Kidney tubule cell (primary cell): Measurements from ENCODE around the gene VPS37B.

Experiments used
- DNase-seq: peaks from one replicate; pipeline ENCODE4 v3.0.0-alpha.2; 2018; ENCODE audit warnings: low spot score

The VPS37B gene

DNA sequence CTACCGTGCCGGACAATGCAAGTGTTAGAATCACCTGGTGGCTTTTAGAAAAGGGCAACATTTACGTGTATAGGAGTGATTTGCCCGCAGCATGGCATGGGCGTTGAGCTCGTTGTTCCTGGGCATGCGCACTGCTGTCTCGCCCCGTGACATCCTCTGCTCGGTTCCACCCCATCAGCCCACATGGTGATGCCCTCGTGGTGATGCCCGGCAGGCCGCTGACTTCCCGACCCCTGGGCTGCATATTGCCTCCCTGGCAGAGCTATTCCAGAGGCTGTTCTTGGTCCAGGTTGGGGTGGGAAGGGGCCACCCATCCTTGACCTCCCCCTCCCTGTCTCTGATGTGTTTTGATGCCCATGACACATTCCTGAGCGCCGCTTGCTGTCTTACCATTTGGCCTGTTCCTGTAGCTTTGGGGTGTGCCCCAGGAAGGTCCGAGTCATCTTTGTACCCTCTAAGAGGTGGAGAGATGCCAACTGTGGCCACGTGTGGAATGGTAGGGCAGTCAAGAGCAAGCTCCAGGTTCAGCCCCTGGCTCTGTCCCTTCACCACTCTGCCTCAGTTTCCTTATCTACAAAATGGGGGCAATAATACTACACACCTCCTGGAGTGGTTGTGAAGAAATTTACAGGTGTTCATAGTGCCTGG lies 55.9 kb downstream of the VPS37B start:
- peak; percentile 58 for DNase-seq

DNA sequence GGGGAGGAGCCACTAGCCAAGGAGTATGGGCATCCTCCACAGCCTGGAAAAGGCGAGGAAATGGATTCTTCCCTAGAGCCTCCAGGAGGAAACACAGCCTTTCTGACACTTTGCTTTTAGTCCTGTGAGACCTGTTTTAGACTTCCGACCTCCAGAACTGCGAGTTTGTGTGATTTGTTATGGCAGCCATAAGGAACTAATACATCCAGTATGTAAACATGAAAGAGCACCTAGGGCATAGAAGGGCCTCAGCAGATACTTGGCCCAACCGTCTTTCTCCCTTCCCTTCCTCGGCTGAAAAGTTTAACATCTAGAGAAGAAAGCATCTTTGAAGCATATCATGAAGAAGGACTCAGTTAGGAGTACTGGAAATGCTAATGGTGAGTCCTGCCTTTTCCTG lies 57.1 kb downstream of the VPS37B start:
- no peak for DNase-seq

DNA sequence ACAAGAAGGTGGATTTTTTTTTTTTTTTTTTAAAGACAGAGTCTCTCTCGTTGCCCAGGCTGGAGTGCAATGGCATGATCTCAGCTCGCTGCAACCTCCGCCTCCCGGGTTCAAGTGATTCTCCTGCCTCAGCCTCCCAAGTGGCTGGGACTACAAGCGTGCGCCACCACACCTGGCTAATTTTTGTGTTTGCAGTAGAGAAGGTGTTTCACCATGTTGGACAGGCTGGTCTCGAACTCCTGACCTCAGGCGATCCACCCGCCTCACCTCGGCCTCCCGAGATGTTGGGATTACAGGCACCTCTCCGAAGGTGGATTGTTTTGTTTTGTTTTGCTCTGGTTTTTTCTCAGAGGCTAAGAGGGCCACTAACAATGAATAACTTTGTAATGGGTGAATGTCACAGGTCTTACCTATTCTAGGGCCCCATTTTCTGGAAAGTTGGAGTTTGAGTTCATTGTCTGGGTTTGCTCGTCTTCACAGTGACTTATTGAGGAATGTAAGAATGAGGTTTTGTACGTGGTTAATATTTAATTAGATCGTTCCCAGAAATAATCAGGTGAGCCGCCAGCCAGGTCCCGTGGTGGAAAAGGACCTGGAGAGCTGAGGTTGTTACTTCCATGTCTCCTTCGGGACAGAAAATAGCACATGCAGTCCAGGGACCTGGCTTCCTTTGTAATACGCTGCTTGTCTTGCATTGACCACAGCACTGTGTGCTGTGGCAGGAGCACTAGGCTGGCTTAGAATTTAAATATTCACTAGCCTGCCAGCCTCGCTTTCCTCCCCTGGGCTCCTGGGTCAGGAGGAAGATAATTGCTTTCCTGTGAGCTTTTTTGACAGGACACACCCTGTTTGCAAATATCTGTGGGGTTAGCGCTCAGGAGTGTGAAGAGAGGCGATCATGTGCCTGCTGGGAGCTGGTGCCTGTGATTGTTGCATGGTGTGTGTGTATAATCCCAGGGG lies 58.3 kb downstream of the VPS37B start:
- peak; percentile 94 for DNase-seq

DNA sequence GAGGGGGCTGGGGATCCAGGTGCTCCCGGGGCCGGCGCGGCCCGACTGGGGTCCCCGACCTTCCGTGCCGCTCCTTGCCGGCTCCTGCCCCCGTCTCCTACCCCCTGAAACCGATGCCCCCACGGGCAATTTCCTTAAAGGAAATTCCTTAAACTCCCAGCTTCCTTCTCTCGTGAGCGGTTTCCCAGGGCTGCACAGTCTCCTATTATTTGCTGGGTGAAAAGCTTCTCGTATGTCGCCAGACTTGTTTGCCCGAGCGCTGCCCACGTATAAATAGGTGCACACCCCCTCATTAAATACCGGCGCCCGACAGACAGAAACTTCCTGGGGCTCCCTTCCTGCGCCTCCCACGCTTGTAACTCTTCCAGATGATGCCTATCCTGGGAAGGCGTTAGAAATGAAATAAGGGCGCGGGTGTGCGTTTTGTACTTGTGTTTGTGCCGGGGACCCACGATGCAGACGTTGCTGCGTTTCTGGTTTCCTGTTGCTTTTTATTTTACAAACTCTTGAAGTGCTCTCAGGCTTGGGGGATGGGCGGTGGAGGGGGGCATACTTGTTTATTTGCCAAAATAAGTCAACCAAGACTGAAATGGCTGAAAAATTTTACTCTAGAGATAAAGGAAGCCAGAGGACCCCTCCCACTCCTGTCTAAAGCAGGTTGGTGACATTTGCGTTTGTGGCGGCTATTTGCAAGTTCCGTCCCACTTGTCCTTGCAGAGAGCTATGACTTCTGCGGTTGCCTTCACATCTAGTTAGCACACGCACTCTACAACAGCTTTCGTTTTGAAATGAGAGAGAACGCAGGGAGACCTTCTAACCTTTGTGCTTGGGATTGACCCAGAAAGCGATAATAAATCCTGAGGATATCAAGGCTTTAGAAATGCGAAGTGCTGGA lies 59.6 kb downstream of the VPS37B start:
- DNase-seq, result peak; percentile 67

DNA sequence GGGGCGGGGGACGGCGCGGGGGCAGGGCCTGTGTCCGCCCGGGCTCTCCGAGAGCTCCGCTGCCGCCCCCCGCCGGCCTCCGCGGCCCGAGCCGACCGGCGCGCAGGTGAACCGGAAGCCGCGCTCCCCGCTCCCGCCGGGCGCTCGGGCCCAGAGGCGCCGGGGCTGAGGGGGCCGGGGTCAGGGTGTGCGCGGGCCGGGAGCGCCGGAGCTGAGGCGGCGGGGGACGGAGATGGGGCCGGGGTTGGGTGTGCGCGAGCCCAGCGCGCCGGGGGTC lies 60.2 kb downstream of the VPS37B start:
- DNase-seq, result peak; percentile 42

DNA sequence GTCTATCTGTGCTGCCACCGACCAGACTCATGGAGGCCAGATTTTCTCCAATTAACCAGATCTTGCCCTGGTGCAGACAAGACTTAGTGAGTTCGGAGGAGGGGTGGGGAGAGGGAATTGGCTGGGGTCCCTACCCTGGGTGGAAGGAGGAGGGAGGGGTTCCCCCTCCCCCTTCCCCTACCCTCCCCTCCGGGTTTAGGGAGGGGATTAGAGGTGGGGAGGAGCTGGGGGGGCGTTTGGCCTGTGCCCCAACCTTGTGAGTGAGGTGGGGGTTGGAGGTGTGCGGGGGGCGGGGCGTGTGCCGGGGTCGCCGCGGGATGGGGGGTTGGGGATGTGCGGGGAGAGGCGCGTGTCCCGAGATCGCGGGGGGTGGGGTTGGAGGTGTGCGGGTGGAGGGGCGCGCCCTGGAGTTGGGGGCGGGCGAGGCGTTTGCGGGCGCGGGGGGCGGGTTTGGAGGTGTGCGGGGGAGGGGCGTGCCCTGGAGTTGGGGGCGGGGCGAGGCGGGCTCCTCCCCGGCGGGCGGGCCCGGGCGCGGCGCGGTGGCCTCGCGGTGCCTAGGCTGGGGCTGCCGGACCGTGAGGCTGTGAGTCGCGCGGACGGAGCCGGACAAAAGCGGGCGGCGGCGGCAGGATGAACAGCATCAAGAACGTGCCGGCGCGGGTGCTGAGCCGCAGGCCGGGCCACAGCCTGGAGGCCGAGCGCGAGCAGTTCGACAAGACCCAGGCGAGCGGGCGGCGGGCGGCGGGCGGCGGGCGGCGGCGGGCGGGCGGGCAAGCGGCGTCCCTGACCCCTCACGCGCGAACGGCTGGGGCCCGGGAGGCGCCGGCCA lies 60.8 kb downstream of the VPS37B start, which contains the start of gene HIP1R:
TSS of gene HIP1R (plus strand) at position 537 of the 829 bp plus-strand sequence. CDS start at position 631, 94 bp downstream.
- DNase-seq, result peak; percentile 64

DNA sequence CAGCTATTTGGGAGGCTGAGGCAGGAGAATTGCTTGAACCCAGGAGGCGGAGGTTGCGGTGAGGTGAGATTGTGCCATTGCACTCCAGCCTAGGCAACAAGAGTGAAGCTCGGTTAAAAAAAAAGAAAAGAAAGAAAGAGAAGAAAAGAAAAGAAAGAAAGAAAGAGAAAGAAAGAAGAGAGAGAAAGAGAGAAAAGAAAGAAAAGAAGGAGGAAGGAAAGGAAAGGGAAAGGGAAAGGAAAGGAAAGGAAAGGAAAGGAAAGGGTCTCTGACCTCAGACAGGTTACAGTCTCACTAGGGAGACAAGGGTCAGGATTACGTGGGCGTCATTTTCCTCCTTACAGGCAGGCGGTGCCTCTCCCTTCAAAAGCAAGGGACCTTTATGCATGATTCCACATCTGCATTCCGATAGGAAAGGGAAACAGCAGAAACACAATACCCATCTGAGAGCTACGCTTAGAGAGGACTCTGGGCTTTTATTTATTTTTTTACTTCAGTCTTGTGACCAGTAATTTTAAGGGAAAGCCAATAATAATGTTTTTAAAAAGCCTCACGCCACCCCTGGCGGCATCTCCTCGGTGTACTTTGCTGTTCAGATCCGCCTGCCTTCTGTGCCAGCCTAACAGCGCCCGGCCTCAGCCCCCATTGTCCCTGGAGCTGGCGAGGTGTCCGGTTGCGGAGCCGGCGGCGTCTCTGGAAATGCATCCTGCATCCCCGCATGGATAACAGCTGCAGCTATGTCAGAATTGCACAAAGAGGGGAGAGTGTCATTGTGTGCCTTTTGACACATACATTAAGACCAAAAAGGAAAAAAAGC lies 61.6 kb downstream of the VPS37B start:
- peak; percentile 86 for DNase-seq

DNA sequence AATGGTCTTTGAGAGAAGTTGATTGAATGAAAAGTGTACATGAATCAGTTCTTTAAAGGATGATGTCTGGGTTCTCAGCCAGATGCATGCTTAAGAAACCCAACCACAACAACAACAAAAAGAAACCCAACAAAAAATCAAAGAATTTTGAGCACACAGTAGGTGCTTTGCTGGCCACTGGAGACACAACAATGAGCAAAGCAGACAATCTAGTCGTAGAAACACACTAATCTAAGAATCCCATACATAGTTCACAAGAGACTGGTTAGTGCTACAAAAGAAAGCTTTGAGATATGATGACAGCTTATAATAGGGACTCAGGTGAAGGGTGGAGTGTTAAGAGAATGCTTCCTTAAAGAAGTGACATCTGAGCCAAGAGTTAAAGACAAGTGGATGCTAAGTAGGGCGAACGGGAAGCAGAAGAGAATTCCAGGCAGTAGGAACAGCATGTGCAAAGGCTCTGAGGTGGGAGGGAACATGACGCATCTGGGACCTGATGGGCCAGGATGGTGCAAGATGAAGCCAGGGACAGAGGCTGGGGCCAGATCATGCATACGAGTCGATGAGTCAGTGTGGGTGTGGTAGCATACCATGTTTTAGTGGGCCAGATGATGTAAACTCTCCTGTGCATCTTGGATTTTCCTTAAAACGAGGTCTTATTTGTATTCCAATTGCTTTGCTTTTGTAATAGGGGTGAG lies 65.3 kb downstream of the VPS37B start:
- DNase-seq, result peak; percentile 78

DNA sequence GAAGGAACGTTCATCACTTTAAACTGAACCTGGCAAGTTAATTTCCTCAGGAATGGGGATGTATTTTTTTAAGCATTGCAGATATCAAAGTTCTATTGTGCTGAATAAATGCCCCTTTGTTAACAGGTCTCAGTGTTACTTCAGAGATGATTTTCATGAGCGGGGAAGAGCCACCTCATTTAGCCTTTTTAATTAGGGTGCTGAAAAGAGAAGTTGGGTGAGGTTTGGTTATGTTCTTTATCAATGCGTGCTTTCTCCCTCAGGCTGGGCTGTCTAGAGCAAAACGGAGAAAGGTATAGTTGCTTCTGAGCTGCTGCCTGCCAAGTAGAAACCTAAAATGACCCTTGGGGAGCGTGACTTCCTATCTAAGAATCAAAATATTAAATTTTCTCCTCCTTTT lies 68.7 kb downstream of the VPS37B start:
- no peak for DNase-seq

DNA sequence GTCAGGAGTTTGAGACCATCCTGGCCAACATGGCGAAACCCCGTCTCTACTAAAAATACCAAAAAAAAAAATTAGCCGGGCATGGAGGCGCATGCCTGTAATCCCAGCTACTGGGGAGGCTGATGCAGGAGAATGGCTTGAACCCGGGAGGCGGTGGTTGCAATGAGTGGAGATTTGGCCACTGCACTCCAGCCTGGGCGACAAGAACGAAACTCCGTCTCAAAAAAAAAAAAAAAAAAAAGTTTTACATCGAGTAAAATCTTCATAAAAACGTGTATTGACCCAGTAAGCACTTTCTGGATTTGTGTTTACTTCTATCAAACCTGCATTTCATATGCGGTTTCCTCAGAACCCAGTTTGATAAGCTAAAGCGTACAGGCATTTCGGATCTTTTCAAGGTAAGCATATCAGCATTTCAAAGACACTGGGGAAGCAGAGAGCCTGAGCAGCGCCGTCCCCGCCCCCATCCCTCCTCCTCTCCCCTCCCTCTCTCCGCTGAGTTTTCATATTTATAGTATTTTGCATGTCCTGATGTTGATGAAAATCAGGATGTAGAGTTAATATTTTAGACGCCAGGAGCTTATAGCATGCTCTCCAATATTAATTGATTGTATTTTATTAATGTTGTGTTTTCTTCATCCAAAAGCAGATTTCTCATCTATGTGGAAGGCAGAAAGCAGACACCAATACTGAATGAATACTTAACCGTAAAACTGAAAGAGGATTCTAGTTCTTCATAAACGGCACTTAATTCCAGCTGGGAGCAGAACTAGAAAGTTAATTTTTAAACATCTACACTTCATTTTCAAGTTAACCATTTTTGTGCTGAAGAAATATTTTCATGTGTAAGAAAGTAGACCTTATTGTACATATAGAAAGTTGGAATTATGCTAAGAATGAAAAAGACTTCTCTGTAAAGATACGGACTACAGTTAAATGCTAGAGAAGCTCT lies 69.9 kb downstream of the VPS37B start:
- DNase-seq, result peak; percentile 64

DNA sequence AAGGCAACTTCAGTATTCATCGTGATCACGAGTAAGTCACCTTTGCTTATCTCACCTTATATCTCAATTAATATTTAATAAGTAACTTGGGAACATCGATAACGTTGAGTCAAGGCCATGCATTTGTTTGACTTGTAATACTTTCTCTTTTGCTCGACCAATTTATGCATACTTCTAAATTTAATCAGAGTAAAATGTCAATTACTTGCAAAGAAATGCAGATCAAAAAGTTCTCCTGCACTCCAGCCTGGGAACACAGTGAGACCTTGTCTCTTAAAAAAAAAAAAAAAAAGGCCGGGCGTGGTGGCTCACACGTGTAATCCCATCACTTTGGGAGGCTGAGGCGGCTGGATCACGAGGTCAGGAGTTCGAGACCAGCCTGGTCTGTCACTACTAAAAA lies 72.5 kb downstream of the VPS37B start:
- DNase-seq, result peak; percentile 53

DNA sequence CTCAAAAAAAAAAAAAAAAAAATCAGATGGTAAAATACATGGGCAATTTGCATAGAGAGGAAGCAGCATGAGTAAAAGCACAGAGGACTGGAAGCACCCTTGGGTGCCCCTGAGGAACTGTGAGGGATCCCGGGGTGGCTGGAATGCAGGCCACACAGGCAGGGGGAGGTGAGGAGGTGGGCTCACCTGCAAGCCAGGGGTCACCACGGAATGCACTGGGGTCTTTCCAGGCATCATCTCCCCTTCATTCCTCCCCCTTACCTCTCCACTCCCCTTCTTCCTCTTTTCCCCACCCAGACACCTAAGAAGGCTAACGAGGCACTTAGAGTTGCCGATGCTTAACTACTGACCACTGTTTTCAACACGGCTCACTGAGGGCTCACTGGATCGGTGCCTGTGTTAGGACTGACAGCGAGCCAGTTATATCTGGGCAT lies 75.1 kb downstream of the VPS37B start:
- no peak for DNase-seq

DNA sequence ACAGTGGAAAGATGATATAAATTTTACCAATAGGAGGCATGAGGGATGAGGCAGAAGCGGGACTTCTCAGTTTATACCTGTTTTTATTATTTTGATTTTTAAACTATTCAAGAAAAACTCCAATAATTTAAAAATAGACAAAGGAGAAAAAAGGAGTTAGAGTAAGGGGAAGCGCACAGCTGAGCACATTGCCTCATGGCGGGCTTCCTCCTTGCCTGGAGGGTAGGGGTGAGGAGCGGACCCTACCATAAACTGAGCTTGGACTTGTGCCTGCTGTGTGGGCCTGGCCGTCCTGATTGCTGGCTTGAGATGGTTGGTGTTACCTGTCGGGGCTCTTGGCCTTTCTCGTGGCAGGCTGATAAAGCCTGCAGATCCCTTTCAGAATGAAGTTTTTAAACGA lies 75.8 kb downstream of the VPS37B start:
- DNase-seq, result no peak

DNA sequence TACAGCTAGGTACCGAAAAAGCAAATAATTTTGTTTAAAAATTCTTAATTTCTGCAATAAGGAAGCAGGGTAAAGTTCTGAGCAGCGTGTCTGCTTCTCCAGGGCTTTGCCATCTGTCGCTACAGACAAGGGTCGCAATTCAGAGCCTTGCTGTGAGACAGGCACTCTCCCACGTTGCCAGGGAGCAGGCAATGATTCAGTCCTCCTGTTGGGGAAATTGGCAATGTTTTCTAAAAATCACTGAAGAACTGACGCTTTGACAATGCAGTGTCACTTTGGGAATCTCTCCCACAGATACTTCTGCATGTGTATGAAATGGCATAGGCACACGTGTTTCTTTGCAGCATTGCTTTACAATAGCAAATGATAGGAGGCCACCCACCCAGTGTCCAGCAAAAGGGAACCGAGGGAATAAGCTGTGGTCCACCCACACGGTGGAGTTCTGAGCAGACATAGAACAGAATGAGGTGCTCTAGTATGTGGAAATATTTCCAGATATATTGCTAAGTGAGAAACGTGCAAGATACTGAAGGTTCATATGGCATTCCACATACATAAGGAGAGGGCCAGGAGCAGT lies 76.6 kb downstream of the VPS37B start:
- DNase-seq, result no peak
